Stimulated activated CD4-positive, alpha-beta T cell treated with anti-CD3 and anti-CD28 coated beads, Interleukin-2, amount 100 ng/mL, for 24 hours (primary cell): ENCODE data around the gene DSCAML1.

Experiments used
- DNase-seq, 2 donors: peaks; one replicate each; pipeline ENCODE4 v3.0.0-alpha.2; 2020

Gene DSCAML1

GRCh38 chr11:117604336-117604995, 192.6 kb downstream of the DSCAML1 start:
- DNase-seq = no peak

GRCh38 chr11:117603932-117604331, 193.1 kb downstream of the DSCAML1 start:
- no peak for DNase-seq

GRCh38 chr11:117601006-117601708, 195.9 kb downstream of the DSCAML1 start:
- DNase-seq = no peak

- no peak for DNase-seq
Measured at GRCh38 chr11:117600234-117600783, 196.7 kb downstream of the DSCAML1 start.

GRCh38 chr11:117597071-117597470, 199.9 kb downstream of the DSCAML1 start:
- peak; percentile 25 to 59 for DNase-seq

- DNase-seq = no peak
Measured at GRCh38 chr11:117595440-117595839, 201.6 kb downstream of the DSCAML1 start.

- DNase-seq = no peak
Measured at GRCh38 chr11:117594721-117595120, 202.3 kb downstream of the DSCAML1 start.

GRCh38 chr11:117593065-117593464, 204.0 kb downstream of the DSCAML1 start:
- DNase-seq = no peak

- no peak for DNase-seq
Measured at GRCh38 chr11:117591316-117592039, 205.5 kb downstream of the DSCAML1 start.

GRCh38 chr11:117589063-117589462, 208.0 kb downstream of the DSCAML1 start:
- DNase-seq = no peak

- no peak for DNase-seq
Measured at GRCh38 chr11:117588166-117588810, 208.7 kb downstream of the DSCAML1 start.

- no peak for DNase-seq
Measured at GRCh38 chr11:117587416-117587815, 209.6 kb downstream of the DSCAML1 start.

GRCh38 chr11:117586392-117586791, 210.6 kb downstream of the DSCAML1 start:
- DNase-seq = no peak

GRCh38 chr11:117585631-117586030, 211.4 kb downstream of the DSCAML1 start:
- DNase-seq = no peak

GRCh38 chr11:117584056-117584830, 212.8 kb downstream of the DSCAML1 start:
- no peak for DNase-seq

- DNase-seq = no peak
Measured at GRCh38 chr11:117583063-117583801, 213.8 kb downstream of the DSCAML1 start.

GRCh38 chr11:117582433-117582832, 214.6 kb downstream of the DSCAML1 start:
- no peak for DNase-seq

GRCh38 chr11:117580866-117581265, 216.2 kb downstream of the DSCAML1 start:
- no peak for DNase-seq

GRCh38 chr11:117579161-117579560, 217.9 kb downstream of the DSCAML1 start:
- no peak for DNase-seq

GRCh38 chr11:117575856-117576255, 221.2 kb downstream of the DSCAML1 start:
- no peak for DNase-seq

- DNase-seq = no peak
Measured at GRCh38 chr11:117574551-117574950, 222.5 kb downstream of the DSCAML1 start.

- no peak for DNase-seq
Measured at GRCh38 chr11:117573326-117573725, 223.7 kb downstream of the DSCAML1 start.
